ENCODE measurements around the gene SGCD. TPM values are rescaled to one million over a fixed set of nuclear protein-coding genes. Genes with fewer than 3 reads are reported as not detected.
"Not testable (repeated sequence)": the region's sequence is repeated elsewhere in the genome, so short reads cannot be mapped to it uniquely, and the experiment has no call there.

Gene SGCD
- total RNA-seq, 1 donor from 2014 or later = 32.9 TPM

DNA sequence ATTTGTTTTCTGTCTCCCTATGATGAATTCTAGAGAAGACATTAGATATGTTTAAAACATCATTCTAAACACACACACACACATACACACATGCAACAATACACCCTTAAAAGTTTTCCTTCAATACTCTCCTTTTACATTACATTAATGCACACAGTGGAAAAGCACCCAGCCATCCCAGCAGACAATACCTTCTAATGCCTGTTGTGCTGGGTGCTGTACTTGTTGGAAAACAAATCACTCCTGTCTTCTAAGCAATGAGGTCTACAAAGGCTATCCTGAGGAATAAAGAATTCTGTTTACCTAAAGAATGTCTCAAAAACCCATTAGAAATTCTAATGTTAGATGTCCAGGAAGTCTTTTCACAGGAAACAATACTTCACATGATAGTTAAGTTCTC is 264.0 kb downstream of the SGCD start:
- ATAC-seq (no peak), DNase-seq (ENCODE audit: low spot score) (no peak)
- intact Hi-C loops (cut with DNase I) = no loop called here

DNA sequence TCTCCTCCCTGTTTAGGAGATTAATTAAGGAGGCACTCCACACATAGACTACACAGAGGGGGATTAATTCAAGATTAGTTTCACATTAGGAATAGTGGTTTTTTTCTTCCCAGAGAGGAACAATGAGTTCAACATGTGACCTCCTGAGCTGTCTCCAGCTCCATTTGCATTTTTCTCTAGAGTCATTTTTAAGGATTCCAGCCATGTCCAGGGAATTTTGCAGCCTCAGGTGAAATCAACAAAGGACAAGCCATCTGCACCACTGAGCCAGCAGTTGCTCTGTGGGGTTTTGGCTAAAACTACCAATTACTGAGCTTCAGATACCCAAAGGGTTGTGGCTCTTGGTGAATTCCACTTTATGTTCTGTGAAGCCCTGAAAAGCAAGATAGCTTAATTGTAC is 264.7 kb downstream of the SGCD start:
- ATAC-seq = no peak
- no peak for DNase-seq (ENCODE audit: low spot score)

DNA sequence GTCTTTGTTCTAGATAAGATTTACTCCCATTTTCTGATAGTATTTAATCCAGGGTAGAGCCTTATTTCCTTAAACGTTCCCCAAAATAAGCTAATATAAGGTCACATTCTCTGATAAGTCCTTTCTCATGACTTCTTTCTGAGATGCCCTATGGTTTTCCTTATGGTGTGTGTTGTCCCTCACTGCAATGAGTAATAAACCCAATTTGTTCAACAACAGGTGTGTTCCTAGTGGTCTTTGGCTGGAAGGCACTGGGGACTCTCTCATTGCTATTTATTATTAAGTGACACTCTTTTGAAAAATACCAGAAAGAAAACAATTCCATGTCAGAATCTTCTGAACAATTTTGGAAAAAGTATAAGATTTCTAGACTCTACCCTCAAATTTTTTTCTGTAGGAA is 266.6 kb downstream of the SGCD start:
- no peak for DNase-seq (ENCODE audit: low spot score)
- intact Hi-C loops (cut with DNase I) = no loop called here
- no peak for ATAC-seq

More for the DNA sequence above, 264.7 kb downstream of the SGCD start:
- intact Hi-C loops (cut with DNase I) = no loop called here

DNA sequence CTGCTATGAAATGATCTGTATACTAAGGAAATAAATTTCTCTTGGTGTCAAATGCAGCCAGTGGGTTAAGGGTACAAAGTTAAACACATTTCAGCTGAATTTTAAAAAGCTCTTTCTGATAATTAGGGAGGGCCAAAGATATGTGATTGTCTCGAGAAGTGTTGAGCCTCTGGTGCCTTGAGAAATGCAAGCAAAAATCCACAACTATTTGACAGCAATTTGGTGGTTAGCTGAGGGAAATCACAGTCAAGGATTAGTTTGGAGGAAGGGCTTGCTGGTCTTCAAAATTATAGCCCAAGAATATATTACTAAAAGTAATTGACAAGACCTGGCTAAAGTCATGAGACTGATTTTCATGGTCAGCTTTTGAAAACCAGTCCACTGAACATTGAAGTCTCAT is 267.4 kb downstream of the SGCD start:
- DNase-seq (ENCODE audit: low spot score) (no peak), ATAC-seq (no peak)
- intact Hi-C loops (cut with DNase I) = no loop called here

DNA sequence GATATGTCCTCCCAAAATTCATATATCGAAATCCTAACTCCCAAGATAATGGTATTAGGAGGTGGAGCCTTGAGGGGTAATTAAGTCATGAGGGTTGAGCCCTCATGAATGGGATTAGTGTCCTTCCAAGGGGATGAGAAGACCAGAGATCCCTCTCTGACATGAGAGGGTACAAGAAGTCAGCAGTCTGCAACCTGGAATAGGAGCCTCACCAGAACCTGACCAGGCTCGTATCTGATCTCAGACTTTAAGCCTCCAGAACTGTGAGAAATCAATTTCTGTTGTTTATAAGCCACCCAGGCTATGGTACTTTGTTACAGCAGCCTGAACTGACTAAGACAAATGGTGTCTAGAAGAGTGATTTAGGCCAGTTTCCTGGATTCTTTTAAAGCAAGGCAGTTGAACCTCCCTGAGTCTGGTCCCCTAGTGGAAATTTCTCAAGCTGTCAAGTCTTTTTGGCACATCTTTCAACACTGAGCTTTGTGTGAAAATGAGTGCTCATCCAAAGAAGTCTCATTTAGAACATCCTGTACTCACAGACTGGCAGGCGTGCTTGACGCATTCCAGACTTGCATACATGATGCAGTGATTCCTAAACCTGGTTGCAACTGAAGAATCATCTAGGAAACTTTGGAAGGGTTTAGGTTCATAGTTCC is 268.3 kb downstream of the SGCD start:
- no peak for DNase-seq (ENCODE audit: low spot score)
- ATAC-seq = no peak
- intact Hi-C loops (cut with DNase I) = no loop called here

DNA sequence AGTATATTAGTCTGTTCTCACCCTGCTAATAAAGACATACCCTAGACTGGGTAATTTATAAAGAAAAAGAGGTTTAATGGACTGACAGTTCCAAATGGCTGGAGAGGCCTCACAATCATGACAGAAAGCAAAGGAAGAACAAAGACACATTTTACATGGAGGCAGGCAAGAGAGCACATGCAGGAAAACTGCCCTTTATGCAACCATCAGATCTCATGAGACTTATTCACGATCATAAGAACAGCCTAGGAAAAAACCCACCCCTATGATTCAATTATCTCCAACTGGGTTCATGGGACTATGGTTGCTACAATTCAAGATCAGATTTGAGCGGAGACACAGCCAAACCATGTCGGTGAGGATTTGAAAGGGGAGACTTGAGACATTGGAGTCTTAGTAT is 270.3 kb downstream of the SGCD start:
- DNase-seq (ENCODE audit: low spot score) (no peak), ATAC-seq (no peak)
- intact Hi-C loops (cut with DNase I) = no loop called here

DNA sequence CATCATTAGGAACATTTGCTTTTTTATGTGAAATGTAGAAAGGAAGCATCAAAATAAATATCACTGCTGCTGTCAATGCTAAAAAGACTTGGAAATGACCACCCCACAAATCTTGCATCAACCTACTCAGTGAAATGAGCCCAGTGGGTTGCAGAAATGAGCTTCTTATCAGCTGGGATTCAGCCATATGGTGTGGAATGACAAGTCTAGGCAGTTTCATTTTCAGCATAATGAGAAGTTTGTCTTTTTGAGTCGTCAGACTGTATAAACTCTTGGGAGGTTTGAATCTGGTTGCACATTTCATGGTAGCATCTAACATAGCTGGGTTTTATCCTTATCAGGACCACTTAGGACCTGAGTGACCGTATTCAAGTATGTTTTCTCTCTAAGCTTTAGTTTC is 272.0 kb downstream of the SGCD start:
- ATAC-seq = no peak
- DNase-seq (ENCODE audit: low spot score) = no peak
- intact Hi-C loops (cut with DNase I) = no loop called here

DNA sequence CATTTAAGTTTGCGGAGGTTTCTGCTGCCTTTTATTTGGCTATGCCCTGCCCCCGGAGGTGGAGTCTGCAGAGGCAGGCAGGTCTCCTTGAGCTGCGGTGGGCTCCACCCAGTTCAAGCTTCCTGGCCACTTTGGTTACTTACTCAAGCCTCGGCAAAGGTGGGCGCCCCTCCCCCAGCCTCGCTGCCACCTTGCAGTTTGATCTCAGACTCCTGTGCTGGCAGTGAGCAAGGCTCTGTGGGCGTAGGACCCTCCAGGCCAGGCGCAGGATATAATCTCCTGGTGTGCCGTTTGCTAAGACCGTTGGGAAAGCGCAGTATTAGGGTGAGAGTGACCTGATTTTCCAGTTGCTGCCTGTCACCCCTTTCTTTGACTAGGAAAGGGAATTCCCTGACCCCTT is 283.6 kb downstream of the SGCD start:
- DNase-seq (ENCODE audit: low spot score); ATAC-seq: not testable (repeated sequence)

DNA sequence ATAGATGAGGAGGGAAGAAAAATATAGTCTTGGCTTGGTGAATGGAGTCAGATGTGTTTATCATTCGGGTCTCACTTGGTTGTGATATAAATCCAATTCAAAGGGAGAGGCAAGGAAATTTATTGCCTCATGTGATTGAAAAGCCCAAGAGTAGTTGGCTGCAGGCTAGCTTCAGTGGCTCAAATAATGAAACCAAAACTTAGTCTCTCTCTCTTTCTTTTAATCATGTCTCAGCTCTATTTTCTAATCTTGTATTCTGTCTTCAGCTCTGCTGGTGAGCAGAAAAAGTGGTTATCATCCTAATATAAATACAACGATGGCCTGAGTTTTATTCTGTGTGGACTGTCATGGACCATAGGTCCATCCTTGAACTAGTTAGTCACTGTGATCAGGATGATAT is 288.9 kb downstream of the SGCD start:
- DNase-seq (ENCODE audit: low spot score) = no peak
- intact Hi-C loops (cut with DNase I) = no loop called here
- ATAC-seq = no peak

More for the DNA sequence above, 283.6 kb downstream of the SGCD start:
- intact Hi-C loops (cut with DNase I) = not testable (repeated sequence)

DNA sequence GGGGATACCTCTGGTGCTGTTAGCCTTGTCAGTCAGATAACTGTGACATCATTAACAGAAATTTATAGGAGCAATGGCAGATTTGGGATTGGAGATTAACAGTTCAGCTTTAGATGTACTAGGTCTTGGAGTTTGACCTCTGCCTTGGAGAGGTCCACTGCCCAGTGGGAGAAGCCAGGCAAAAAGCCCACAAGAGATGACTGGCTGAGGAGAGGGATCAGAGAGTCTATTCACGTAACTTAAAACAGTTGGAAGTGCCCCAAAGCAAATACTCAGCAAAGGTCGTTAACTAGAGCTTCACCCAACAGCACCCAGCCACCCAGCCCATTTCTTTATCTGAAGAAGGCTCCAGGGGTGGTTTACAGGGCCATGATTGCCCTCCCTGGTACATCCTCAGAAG is 290.5 kb downstream of the SGCD start:
- DNase-seq (ENCODE audit: low spot score) (no peak), ATAC-seq (no peak)
- intact Hi-C loops (cut with DNase I) = no loop called here

DNA sequence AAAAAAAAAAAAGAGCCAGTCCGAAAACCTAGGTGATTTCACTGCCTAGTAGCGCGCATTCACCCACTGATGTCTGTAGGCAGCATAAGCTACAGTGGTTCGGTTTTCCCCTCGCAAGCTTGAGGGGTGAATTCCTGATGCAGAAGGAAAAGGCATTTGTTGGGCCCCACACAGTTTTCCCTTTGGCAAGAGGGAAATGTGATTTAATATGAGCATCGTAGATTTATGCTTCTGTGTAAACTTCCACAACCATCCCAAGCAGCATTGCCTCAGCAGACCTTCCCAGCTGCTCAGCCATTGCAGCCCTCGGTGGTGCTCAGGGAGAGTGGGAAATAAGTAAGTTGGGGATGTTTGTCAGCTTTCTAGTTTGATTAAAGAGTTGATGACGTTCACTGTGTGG is 291.6 kb downstream of the SGCD start:
- ATAC-seq = no peak
- intact Hi-C loops (cut with DNase I) = no loop called here

DNA sequence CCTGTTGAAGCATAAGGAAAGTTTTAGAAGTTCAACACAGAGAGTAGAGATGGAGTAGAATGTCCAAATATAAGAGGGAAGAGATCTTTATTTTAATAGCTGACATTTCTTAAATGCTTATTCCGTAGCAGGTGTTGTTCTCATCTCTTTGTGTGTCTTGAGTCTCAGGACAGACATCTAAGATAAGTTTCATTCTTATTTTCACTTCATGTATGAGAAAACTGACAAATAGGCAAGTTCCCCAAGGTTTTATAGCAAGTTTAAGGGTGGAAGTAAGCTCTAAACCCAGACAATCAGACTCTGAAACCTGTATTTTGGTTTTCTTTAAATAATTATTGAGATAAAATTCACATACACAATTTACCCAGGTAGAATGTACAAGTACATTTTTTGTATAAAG is 294.8 kb downstream of the SGCD start:
- DNase-seq (ENCODE audit: low spot score) (no peak), ATAC-seq (no peak)
- intact Hi-C loops (cut with DNase I) = no loop called here

More for the DNA sequence above, 291.6 kb downstream of the SGCD start:
- no peak for DNase-seq (ENCODE audit: low spot score)

DNA sequence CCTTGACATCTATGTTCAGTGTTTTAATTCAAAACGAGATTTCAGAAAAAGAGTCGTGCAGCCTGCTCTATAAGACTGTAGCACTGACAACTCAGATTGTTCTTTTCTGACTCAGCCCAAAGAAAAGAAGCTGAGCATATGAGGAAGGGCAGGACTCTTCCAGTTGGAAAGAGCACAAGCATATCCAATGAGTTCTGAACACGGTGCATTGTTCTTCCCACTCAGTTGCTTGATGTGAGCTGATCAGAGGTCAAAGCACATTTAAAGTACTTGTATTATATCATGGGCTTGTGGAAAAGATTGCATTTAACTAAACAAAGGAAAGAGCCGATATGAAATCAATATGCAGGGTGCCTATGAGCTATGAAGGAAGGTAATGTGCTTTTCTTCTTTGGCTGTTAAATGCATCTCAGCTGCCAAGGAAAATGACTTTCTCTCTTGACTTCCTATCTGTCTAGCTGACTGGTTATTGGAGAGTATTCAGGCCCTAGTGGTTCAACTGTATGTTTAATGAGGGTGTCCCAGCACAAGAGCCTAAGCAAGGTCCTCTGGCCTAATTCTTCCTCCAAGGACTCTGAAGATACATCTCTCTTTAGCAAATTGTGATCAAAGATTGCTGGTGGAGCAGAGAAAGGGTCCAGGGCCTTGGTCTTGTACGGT is 296.5 kb downstream of the SGCD start:
- no peak for ATAC-seq
- DNase-seq (ENCODE audit: low spot score) = no peak
- intact Hi-C loops (cut with DNase I) = no loop called here

DNA sequence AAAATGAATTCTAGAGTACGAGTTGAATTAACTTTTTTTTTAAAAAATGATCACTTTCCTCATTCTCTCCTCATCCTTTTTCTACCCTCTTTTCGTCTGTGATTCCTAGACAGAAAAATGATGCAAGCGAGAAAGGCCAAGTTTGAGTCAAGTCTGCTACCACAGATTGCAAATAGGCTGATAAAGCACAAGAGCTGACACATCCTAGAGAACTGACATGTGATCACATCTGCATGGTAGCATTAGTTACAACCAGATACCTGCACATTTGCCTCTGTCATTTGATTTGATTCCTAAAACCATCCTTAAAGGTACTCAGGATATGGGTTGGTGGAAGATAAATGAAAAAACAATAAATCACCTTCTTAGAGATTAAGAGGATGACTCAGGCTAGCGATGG is 297.7 kb downstream of the SGCD start:
- DNase-seq (ENCODE audit: low spot score) = no peak
- intact Hi-C loops (cut with DNase I) = no loop called here
- ATAC-seq = no peak

DNA sequence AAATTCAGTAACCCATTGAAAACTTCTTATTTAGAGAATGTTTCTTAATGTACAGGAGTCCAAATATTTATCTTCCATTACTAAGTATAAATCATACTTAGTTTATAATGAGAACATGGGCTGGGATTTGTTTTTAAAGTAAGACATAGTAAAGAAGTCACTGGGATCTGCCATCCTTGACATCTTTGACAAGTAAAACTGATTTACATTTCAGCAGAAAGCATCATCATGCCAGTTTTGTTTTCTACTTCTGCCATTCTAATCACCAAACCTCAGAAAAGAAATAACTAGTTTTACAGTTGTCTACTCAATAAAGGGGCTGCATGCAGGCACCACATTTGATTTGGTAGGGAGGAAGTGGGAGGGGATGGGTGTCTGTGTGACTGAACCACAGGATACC is 301.5 kb downstream of the SGCD start:
- DNase-seq (ENCODE audit: low spot score) = no peak
- no peak for ATAC-seq
- intact Hi-C loops (cut with DNase I) = no loop called here

DNA sequence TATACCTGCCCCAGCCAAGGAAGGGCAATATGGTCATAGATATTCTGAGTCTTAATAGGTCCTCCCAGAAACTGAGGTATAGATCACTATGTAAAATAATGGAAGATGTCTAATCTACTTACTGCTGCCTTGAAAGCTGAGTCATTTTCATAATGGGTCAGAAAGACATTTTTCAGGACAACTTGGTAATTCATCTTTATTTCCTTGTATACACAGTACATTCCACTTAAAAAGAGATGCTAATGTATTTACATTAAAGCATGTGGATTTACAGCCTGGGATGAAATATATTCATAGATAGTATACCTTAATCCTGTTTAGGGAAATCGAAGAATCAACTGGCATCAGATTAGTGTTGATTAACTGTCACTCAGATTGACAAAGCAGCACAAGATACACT is 304.0 kb downstream of the SGCD start:
- DNase-seq (ENCODE audit: low spot score) = no peak
- intact Hi-C loops (cut with DNase I) = no loop called here
- ATAC-seq = no peak

DNA sequence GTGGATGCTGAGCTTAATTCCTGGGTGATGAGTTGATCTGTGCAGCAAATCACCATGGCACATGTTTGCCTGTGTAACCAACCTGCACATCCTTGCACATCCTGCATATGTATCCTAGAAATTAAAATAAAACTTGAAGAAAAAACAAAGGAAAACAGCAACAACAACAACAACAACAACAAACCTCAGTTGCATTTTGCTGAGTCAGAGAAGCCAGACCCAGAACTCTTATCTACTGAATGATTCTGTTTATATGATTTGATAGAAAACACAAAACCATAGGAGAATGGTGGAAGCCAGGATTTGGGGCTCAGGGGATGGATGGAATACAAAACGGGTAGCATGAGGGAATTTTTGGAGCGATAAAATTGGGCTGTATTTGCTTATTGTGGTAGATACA is 307.3 kb downstream of the SGCD start:
- no peak for ATAC-seq
- DNase-seq (ENCODE audit: low spot score) = no peak
- intact Hi-C loops (cut with DNase I) = no loop called here

DNA sequence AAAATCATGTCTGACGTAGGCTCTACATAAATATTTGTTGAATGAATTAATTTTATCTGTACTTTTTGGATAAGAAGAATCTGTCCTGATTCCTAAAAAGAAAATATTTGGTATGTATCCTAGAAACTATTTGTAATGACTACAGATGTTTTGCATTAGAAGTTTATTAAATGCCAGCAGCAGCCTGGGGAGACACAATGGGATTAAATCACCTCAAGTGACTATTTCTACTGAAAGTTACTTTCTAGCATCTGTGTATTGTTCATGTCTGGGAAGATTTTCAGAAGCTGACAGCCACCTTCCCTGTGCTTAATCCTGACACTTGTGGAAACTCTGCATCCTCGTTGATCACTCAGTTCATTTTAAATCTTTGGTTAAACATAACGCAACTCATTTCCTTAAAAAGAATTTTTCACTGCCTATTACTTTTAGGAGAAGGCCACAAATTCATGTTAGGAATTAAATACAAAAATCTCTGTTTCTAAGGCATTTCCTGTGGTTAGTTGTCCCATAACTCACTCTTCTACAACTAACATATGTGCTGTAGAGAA is 313.8 kb downstream of the SGCD start:
- intact Hi-C loops (cut with DNase I) = no loop called here
- ATAC-seq (no peak), DNase-seq (ENCODE audit: low spot score) (no peak)

DNA sequence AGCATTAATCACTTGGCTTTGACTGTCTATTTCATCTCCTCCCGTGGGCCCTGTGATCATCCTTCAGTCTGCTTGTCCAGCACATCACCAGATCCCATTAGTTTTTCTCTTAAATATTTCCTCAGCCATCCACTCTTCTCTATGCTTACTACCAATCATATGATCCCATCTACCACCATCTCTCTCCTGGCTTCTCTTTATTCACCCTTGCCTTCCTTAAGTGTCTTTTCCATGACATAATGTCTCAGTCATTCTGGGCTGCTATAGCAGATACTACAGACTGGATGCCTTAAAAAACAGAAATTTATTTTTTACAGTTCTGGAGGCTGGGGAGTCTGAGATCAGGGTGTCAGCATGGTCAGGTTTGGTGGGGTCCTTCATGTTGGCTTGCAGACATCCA is 314.7 kb downstream of the SGCD start:
- no peak for ATAC-seq
- intact Hi-C loops (cut with DNase I) = no loop called here
- no peak for DNase-seq (ENCODE audit: low spot score)

DNA sequence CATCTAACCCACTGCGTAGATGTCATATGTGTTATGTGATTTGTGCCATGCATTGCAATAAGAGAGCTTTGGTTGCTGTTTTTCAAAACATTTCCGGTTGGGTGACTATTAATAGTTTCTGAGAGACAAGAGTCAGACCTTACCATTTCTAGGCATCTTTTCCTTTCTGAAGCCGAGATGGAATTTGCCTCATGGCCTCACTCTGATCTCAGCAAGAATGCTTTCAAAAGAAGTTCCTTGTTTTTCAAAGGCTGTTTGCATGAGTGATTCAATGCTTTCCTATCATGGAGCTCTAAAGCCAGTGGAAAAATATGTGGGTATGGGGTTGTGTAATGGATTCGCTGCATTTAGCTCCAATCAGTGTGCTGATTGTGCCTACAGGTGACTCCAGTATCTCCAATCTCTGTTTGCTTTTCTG is 320.1 kb downstream of the SGCD start:
- no peak for ATAC-seq
- DNase-seq (ENCODE audit: low spot score) = no peak
- intact Hi-C loops (cut with DNase I) = no loop called here

DNA sequence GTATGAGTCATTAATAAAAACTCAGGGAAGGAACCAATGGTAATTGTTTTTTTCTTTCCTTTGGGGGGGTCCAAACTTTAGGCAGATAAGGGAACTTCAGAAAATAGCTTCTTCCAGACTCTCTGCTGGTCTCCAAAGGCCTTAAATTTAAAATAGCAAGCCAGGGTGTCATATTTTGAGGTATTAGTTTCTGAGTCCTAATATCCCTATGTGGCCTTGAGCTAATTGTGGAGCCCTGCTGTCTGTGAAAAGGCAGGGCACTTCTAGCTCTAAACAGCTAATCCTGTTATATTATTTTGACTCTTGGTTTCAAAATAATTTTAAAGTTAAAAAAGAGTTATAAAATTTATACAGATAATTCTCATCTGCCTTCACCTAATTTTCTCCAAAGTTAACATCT is 327.5 kb downstream of the SGCD start:
- intact Hi-C loops (cut with DNase I) = no loop called here
- ATAC-seq = no peak
- DNase-seq (ENCODE audit: low spot score) = no peak

Measured in sciatic nerve (tissue), 2 donors.